ENCODE measurements around the gene FAM184A.
"Not testable (repeated sequence)": the region's sequence is repeated elsewhere in the genome, so short reads cannot be mapped to it uniquely, and the experiment has no call there.

Gene FAM184A

GRCh38 chr6:119078376-119079282, at the start of gene FAM184A:
TSS of gene FAM184A (minus strand) at chr6:119078664. CDS start at chr6:119078299, 365 bp downstream.
- peak; percentile 18 to 26 for DNase-seq (ENCODE audit: low read depth in 2 of 2)

GRCh38 chr6:119127627-119128026, 49.2 kb upstream of the FAM184A start:
- no peak for DNase-seq (ENCODE audit: low read depth in 2 of 2)

GRCh38 chr6:119126826-119127225, 48.4 kb upstream of the FAM184A start:
- no peak for DNase-seq (ENCODE audit: low read depth in 2 of 2)

GRCh38 chr6:119126140-119126539, 47.7 kb upstream of the FAM184A start:
- DNase-seq (ENCODE audit: low read depth in 2 of 2) = no peak

- no peak for DNase-seq (ENCODE audit: low read depth in 2 of 2)
Observed at GRCh38 chr6:119125576-119125975, 47.1 kb upstream of the FAM184A start.

GRCh38 chr6:119124079-119124824, 45.8 kb upstream of the FAM184A start:
- DNase-seq (ENCODE audit: low read depth in 2 of 2) = no peak

- DNase-seq (ENCODE audit: low read depth in 2 of 2) = no peak
Observed at GRCh38 chr6:119122336-119122735, 43.9 kb upstream of the FAM184A start.

GRCh38 chr6:119121367-119121766, 42.9 kb upstream of the FAM184A start:
- DNase-seq (ENCODE audit: low read depth in 2 of 2) = no peak

- DNase-seq (ENCODE audit: low read depth in 2 of 2) = no peak
Observed at GRCh38 chr6:119119989-119120388, 41.5 kb upstream of the FAM184A start.

GRCh38 chr6:119119062-119119461, 40.6 kb upstream of the FAM184A start:
- DNase-seq (ENCODE audit: low read depth in 2 of 2) = not testable (repeated sequence)

- DNase-seq (ENCODE audit: low read depth in 2 of 2) = no peak
Observed at GRCh38 chr6:119116712-119117281, 38.3 kb upstream of the FAM184A start.

- DNase-seq (ENCODE audit: low read depth in 2 of 2) = no peak
Observed at GRCh38 chr6:119113961-119114360, 35.5 kb upstream of the FAM184A start.

GRCh38 chr6:119112812-119113530, 34.5 kb upstream of the FAM184A start:
- DNase-seq (ENCODE audit: low read depth in 2 of 2) = no peak

- no peak for DNase-seq (ENCODE audit: low read depth in 2 of 2)
Observed at GRCh38 chr6:119110601-119111548, 32.4 kb upstream of the FAM184A start.

GRCh38 chr6:119109654-119110325, 31.3 kb upstream of the FAM184A start:
- no peak for DNase-seq (ENCODE audit: low read depth in 2 of 2)

- DNase-seq (ENCODE audit: low read depth in 2 of 2) = no peak
Observed at GRCh38 chr6:119108076-119108475, 29.6 kb upstream of the FAM184A start.

GRCh38 chr6:119105282-119105681, 26.8 kb upstream of the FAM184A start:
- no peak for DNase-seq (ENCODE audit: low read depth in 2 of 2)

- no peak for DNase-seq (ENCODE audit: low read depth in 2 of 2)
Observed at GRCh38 chr6:119102901-119103300, 24.4 kb upstream of the FAM184A start.

- DNase-seq (ENCODE audit: low read depth in 2 of 2) = no peak
Observed at GRCh38 chr6:119100115-119100514, 21.7 kb upstream of the FAM184A start.

GRCh38 chr6:119097815-119098361, 19.4 kb upstream of the FAM184A start:
- DNase-seq (ENCODE audit: low read depth in 2 of 2) = not testable (repeated sequence)

Measured in stimulated activated CD8-positive, alpha-beta memory T cell treated with anti-CD3 and anti-CD28 coated beads, Interleukin-7, amount 100 ng/mL, for 1 hour (primary cell).